Endometrial microvascular endothelial cells (primary cell): ENCODE data around the gene CPA5. TPM values are rescaled to one million over a fixed set of nuclear protein-coding genes. Genes with fewer than 3 reads are reported as not detected.
"Not testable (repeated sequence)": the region's sequence is repeated elsewhere in the genome, so short reads cannot be mapped to it uniquely, and the experiment has no call there.

ENCODE experiments used
- in situ Hi-C: cut with HindIII; loops from 2 replicates; pipeline ENCODE4 v1.10.0; 2017; ENCODE audit warnings: low sequenced_read_pairs, low pct_unique_long_range_greater_than_20kb; ENCODE audit errors: inconsistent ontology term
- total RNA-seq: library from RNA; depleted of rRNA; stranded (reverse); fragments of >200 nt; gene quantifications from one replicate; pipeline ENCODE4 v1.2.3, GENCODE V29; 2015; ENCODE audit errors: inconsistent ontology term

Gene CPA5, protein sequence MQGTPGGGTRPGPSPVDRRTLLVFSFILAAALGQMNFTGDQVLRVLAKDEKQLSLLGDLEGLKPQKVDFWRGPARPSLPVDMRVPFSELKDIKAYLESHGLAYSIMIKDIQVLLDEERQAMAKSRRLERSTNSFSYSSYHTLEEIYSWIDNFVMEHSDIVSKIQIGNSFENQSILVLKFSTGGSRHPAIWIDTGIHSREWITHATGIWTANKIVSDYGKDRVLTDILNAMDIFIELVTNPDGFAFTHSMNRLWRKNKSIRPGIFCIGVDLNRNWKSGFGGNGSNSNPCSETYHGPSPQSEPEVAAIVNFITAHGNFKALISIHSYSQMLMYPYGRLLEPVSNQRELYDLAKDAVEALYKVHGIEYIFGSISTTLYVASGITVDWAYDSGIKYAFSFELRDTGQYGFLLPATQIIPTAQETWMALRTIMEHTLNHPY
- not detected for total RNA-seq

- in situ Hi-C loops, result no loop called here
Observed at GRCh38 chr7:130344271-130344866, at the start of gene CPA5. Gene CPA5 (plus strand): TSS chr7:130344816. CDS start chr7:130346486, 1,670 bp downstream.

DNA sequence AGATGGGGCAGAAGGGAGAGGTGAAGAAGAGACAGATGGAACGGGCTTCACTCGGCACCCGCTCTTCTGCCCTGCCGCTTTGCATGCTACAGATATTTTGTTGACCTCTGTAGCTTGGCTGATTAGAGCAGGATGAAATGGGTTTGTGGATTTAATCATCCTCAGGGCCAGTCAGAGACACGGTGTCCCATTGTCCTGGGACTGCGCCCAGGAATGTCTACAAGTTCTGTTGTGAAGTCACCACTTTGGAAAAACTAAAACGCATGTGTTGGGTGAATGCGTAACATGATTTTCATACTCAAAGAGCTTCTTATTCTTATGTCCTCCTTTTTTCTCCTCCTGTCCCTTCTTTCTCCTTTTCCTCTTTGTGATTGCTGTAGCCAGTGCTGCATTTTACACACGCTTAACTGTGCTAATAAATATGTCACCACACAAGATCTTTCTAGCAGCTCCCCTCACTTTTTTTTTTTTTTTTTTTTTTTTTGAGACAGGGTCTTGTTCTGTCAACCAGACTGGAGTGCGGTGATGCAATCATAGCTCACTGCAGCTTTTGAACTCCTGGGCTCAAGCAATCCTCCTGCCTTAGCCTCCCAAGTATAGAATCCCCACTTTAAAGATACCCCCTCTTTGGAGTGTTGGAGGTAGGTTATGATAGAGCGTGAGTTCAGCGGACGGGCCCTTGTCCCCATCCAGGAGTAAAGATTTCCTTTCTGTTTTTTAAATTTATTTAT is 48.2 kb upstream of the CPA5 start:
- in situ Hi-C loops, result no loop called here

GRCh38 chr7:130297628-130298543 is 46.7 kb upstream of the CPA5 start:
- in situ Hi-C loops, result no loop called here

- in situ Hi-C loops, result no loop called here
Observed at GRCh38 chr7:130298544-130299326, 45.9 kb upstream of the CPA5 start.

DNA sequence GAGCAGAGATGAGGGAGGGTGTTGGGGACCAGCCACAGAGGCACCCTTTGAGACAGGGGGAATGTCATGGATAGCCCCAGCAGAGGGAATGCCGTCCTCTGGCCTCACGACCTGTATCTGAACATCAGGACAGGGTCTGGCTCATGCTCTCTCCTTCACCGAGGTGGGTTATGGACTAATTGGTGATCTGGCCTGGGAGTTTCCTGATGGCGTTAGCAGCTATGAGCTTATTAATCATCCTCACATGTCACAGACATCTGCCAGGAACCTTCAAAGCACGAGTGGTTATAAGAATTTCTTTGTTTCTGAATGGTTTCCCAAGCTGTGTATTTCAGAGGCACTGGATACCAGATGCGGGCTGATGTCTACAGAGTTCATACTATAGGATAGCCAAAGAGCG is 44.8 kb upstream of the CPA5 start:
- in situ Hi-C loops, result no loop called here

- in situ Hi-C loops, result no loop called here
Observed at GRCh38 chr7:130301501-130302020, 43.1 kb upstream of the CPA5 start.

GRCh38 chr7:130302649-130303048 is 42.0 kb upstream of the CPA5 start:
- in situ Hi-C loops, result no loop called here

DNA sequence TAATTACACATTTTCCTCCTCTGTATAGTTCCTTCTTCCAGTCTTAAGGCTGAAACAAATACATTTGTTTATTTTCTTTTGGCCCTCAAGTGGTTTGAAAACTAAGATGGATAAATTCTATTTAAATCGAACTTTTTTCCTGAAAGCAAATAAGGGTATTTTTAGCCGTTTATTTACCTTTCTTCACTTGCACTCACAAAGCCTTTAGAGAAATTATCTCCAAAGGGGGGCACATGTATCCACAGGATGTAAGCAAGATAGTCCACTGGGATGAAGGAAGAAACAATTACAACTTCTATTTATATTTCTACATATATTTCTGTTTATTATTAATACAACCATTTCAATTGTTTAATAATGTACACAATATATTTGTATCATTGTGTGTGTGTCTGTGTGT is 41.5 kb upstream of the CPA5 start:
- in situ Hi-C loops, result no loop called here

DNA sequence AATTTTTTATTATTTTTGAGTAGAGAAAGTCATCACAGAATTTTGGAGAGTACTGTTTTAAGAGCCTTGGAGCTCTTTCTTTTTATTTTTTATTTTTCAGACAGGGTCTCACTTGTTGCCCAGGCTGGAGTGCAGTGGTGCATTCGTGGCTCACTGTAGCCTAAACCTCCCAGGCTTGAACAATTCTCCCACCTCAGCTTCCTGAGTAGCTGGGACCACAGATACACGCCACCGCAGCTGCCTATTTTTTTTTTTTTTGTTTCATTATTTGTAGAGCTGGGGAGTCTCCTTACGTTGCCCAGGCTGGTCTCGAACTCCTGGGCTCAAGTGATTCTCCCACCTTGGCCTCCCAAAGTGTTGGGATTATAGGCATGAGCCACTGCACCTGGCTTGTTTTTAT is 41.1 kb upstream of the CPA5 start:
- in situ Hi-C loops, result no loop called here

GRCh38 chr7:130303982-130304381 is 40.6 kb upstream of the CPA5 start:
- in situ Hi-C loops, result no loop called here

DNA sequence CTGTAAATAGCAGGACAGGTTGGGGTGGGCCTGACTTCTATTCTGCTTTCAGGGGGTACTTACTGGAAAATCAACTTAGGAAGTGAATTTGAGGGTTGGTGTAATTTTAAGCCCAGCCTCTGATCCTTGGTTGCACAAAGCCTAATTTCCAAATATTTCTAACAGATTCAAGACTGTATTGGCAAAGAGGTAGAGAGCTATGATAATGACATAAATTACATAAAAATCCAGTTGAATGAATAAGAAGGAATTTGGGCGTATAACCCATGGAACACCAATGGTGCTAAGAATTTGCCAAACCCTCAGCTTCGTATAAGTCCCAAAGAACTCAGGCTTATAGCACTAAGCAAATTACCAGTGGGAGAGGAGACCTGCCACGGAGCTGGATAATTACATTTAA is 39.7 kb upstream of the CPA5 start:
- in situ Hi-C loops, result no loop called here

- in situ Hi-C loops, result no loop called here
Observed at GRCh38 chr7:130305433-130306042, 39.1 kb upstream of the CPA5 start.

DNA sequence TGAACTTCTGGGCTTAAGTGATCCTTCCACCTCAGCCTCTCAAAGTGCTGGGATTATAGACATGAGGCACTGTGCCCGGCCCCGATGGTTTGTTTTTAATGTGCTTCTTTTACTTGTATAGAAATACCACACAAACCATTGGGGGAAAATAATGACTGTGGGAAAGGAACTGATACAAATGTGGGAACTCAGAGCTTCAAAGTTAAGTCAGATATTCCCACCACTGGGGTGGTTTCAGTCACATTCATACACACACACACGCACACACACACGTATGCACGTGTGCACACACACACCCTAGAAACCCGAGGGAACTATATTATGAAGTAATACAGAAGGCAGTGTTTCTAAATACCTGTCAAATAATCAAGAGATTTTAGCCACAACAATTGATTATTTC is 34.6 kb upstream of the CPA5 start:
- in situ Hi-C loops, result no loop called here

DNA sequence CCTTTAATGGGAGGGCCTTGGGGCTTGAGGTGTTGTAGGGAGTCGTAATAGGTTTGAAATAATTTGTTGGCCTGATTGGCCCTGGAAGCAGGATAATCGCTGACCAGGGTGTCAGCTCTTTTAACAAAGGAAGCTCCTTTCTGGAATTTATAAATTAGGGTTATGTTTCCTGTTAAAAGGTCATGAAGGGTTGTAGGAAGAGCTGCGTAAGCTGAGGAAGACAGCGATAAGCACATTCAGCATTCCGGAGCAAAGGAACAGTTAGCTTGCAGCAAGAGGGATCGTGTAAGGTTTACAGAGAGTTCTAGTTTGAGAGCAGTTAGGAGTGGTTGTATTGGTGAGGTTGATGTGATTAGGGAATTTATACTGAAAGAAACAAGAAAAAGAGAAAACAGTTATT is 30.3 kb upstream of the CPA5 start:
- in situ Hi-C loops, result no loop called here

DNA sequence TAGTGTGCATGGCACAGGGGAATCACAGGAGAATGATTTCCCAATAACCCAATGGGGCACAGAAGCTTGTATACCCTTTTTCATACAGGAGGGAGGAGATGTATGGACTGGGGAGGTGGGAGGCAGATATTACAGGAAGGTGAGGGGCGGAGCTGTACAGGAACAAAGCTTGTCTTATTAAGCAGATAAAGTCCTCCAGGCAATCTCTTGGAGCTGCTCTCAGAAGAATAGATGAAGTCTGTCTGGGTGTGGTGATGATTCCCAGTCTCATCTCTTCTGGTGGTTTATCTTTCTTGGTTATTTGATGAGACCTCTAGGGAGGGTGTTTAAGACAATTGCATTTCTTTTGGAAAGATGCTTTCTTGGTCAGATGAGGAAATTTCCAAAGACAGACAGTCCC is 25.1 kb upstream of the CPA5 start:
- in situ Hi-C loops, result no loop called here

DNA sequence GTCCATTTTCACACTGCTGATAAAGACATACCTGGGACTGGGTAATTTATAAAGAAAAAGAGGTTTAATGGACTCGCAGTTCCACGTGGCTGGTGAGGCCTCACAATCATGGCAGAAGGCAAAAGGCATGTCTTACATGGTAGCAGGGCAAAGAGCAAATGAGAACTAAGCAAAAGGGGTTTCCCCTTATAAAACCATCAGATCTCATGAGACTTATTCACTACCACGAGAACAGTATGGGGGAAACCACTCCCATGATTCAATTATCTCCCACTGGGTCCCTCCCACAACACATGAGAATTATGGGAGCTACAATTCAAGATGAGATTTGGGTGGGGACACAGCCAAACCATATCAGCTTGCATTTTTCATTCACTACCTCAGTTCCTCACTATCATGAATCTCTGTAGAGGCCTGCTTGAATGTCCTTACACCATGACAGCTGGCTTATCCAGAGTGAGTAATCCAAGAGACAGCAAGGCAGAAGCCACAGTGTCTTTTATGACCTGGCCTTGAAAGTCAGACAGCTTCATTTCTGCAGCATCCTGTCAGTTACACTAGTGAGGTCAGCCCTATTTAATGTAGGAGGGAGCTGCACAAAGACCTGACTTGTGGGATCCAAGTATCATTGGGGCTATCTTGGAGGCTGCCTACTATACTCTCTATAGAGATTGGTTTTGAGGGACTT is 22.9 kb upstream of the CPA5 start:
- in situ Hi-C loops, result not testable (repeated sequence)

DNA sequence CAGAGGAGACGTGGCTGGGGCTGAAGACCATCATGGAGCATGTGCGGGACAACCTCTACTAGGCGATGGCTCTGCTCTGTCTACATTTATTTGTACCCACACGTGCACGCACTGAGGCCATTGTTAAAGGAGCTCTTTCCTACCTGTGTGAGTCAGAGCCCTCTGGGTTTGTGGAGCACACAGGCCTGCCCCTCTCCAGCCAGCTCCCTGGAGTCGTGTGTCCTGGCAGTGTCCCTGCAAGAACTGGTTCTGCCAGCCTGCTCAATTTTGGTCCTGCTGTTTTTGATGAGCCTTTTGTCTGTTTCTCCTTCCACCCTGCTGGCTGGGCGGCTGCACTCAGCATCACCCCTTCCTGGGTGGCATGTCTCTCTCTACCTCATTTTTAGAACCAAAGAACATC is 22.0 kb upstream of the CPA5 start:
- in situ Hi-C loops, result no loop called here
